ENCODE data around the gene CFAP46.

DNA sequence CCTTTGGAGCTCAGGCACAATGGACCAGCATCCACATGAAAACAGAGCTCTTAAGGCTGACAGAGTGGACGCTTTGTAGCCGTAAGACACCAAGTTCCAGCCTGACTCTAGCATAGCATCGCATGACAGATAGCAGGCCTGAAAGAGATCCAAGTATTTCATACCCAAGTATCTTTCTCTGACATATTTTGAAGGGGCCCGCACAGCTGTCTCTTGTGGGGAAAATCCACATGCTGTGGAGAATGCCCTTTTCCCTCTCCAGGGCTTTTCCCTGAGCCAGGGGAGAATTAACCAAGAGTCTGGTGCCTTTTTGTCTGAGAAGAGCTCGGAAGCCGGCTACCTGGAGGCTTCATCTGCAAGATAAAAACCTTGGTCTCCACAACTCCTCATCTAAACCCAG is 51.0 kb downstream of the CFAP46 start:
- TF ChIP-seq CTCF (conservative IDR thresholded peaks at IDR 0.05 in 1 of 2, IDR thresholded peaks at IDR 0.05 in 1 of 2; ENCODE audit: extremely low read depth in 1 of 2, insufficient read depth in 1 of 2, low read depth in 1 of 2, low read length in 2 of 2) (no peak), EZH2 (IDR thresholded peaks at IDR 0.05; ENCODE audit: borderline replicate concordance, low read length) (no peak)
